Esophagus squamous epithelium (tissue), 4 donors: ENCODE results near the gene FA2H.

Experiments used
- CTCF ChIP-seq, 6 experiments: fragments of 450-650 bp in 4 of 6; fragments of 200-600 bp in 2 of 6; sonication (generic) in 2 of 6; IDR thresholded peaks; one replicate each; pipeline ENCODE4 v1.5.1; 2016 to 2019; ENCODE audit warnings: antibody characterized with exemption in 6 of 6, mild to moderate bottlenecking in 4 of 6, moderate library complexity in 4 of 6
- POLR2A ChIP-seq, 4 donors: fragments of 450-650 bp; IDR thresholded peaks; one replicate each; pipeline ENCODE4 v1.6.1; 2017; ENCODE audit warnings: antibody characterized with exemption in 4 of 4, mild to moderate bottlenecking in 4 of 4, moderate library complexity in 3 of 4

GRCh38 chr16:74713325-74713724 lies 61.3 kb downstream of the FA2H start:
- no peak for TF ChIP-seq CTCF (IDR thresholded peaks at IDR 0.05)
- no peak for TF ChIP-seq POLR2A (IDR thresholded peaks at IDR 0.05)
